ES-I3 (cell line): Measurements from ENCODE around the gene WDR81.
"Not testable (repeated sequence)": the region's sequence is repeated elsewhere in the genome, so short reads cannot be mapped to it uniquely, and the experiment has no call there.

Experiments used
- H3K36me3 ChIP-seq: 2 replicates; pipeline ENCODE4 v1.6.1; 2013; ENCODE audit warnings: mild to moderate bottlenecking, low read length, control low read depth, moderate library complexity; ENCODE audit not compliant: insufficient read depth
- H3K4me1 ChIP-seq: 2 replicates; pipeline ENCODE4 v1.6.1; 2013; ENCODE audit warnings: mild to moderate bottlenecking, control low read depth, low read length; ENCODE audit not compliant: insufficient read depth
- H3K9ac ChIP-seq: 2 replicates; pipeline ENCODE4 v1.6.1; 2013; ENCODE audit warnings: low read depth, mild to moderate bottlenecking, low read length, moderate library complexity
- H3K9me3 ChIP-seq: 2 replicates; pipeline ENCODE4 v1.6.1; 2013; ENCODE audit warnings: mild to moderate bottlenecking, low read length, moderate library complexity; ENCODE audit not compliant: control insufficient read depth, insufficient read depth

WDR81 gene

GRCh38 chr17:1716912-1717695, 7.4 kb upstream of the WDR81 start:
- H3K9me3 ChIP-seq = no peaks in the 10 kb centered on the region
- no peaks in the 10 kb centered on the region for H3K36me3 ChIP-seq
- peaks cover 10% of the 10 kb centered on the region for H3K4me1 ChIP-seq
- peak overlapping the region; percentile 75 for H3K9ac ChIP-seq

DNA sequence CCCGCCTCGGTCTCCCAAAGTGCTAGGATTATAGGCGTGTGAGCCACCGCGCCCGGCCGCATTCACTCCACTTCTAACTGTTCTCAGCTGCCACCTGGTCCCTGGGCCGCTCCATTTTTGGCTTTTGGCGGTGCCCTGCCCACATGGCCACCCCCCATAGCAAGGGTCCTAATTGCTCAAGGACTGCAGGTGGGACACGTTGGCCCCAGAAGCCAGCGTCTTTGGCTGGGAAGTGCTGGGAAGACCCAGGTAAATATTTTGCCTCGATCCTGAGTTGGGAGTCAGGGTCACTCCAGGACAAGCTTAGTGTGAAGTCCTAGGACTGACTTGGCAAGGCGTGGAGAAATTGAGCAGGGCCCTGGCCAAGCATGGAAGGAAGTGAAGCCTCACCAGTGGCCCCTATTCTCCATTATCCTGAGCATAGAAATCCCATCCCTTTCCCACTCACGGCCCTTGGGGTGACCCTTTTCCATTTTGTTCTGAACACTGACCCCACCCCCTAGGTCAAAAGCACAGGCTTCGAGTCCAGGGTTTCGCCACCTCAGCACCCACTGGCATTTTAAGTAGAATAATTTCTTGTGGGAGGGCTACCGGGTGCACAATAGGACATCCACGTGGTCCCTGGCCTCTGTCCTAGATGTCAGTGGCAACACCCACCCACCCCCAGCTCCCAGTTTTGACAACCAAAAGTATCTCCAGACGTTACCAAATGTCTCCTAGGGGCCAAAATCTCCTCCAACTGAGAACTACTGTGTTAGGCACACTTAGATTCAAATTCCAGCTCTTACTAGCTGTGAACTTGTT, 5.9 kb upstream of the WDR81 start:
- peaks cover 5% of the 10 kb centered on the region for H3K4me1 ChIP-seq

GRCh38 chr17:1720856-1721386, 3.6 kb upstream of the WDR81 start:
- H3K4me1 ChIP-seq = no peaks in the 10 kb centered on the region
- no peak overlapping the region; the same call in 1 of the 2 replicates for H3K9ac ChIP-seq
- no peaks in the 10 kb centered on the region for H3K9me3 ChIP-seq

More for the DNA sequence above, 5.9 kb upstream of the WDR81 start:
- Histone ChIP-seq H3K9ac (no peak overlapping the region), H3K36me3 (no peaks in the 10 kb centered on the region), H3K9me3 (no peaks in the 10 kb centered on the region)

DNA sequence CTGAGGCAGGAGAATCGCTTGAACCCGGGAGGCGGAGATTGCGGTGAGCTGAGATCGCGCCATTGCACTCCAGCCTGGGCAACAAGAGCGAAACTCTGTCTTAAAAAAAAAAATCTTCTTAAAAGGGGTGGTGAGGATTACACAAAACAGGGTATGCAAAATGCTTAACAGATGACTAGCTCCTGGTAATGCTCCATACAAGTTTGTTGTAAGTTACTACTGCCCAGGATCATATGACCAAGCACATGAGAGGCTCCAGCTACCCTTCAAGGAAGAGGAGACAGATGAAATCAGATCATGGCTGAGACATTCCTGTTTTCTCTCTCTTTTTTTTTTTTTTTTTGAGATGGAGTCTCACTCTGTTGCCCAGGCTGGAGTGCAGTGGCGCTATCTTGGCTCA, 2.5 kb upstream of the WDR81 start:
- H3K9me3 ChIP-seq, H3K4me1 ChIP-seq, H3K36me3 ChIP-seq, H3K9ac ChIP-seq: not testable (repeated sequence)

More at GRCh38 chr17:1720856-1721386, 3.6 kb upstream of the WDR81 start:
- no peaks in the 10 kb centered on the region for H3K36me3 ChIP-seq

DNA sequence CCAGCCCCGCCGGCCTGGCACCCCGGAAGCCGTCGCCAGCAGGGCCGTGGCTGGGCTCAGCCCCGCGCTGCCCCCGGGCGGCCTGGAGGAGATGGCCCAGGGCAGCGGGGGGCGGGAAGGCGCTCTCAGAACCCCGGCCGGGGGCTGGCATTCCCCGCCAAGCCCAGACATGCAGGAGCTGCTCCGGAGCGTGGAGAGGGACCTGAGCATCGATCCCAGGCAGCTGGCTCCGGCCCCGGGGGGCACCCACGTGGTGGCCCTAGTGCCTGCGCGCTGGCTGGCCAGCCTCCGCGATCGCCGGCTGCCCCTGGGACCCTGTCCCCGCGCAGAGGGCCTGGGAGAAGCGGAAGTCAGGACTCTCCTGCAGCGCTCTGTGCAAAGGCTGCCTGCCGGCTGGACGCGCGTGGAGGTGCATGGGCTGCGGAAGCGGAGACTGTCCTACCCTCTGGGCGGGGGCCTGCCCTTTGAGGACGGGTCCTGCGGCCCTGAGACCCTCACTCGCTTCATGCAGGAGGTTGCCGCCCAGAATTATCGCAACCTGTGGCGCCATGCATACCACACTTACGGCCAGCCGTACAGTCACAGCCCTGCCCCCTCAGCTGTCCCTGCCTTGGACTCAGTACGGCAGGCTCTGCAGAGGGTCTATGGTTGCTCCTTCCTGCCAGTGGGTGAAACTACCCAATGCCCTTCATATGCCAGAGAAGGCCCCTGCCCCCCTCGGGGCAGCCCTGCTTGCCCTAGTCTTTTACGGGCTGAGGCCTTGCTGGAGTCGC, 551 bp downstream of the WDR81 start:
- H3K9me3 ChIP-seq = no peaks in the 10 kb centered on the region
- H3K36me3 ChIP-seq = no peaks in the 10 kb centered on the region
- peak overlapping the region; percentile 80 for H3K9ac ChIP-seq
- no peaks in the 10 kb centered on the region for H3K4me1 ChIP-seq

GRCh38 chr17:1725642-1726511, 1.4 kb downstream of the WDR81 start:
- Histone ChIP-seq H3K9ac (no peak overlapping the region), H3K36me3 (no peaks in the 10 kb centered on the region), H3K9me3 (no peaks in the 10 kb centered on the region), H3K4me1 (no peaks in the 10 kb centered on the region)

GRCh38 chr17:1726626-1727257, 2.2 kb downstream of the WDR81 start:
- no peaks in the 10 kb centered on the region for H3K4me1 ChIP-seq
- no peaks in the 10 kb centered on the region for H3K9me3 ChIP-seq
- H3K9ac ChIP-seq = no peak overlapping the region
- H3K36me3 ChIP-seq = no peaks in the 10 kb centered on the region

- no peaks in the 10 kb centered on the region for H3K4me1 ChIP-seq
- H3K36me3 ChIP-seq = no peaks in the 10 kb centered on the region
- no peak overlapping the region for H3K9ac ChIP-seq
- no peaks in the 10 kb centered on the region for H3K9me3 ChIP-seq
Observed at GRCh38 chr17:1727258-1727789, 2.8 kb downstream of the WDR81 start.

DNA sequence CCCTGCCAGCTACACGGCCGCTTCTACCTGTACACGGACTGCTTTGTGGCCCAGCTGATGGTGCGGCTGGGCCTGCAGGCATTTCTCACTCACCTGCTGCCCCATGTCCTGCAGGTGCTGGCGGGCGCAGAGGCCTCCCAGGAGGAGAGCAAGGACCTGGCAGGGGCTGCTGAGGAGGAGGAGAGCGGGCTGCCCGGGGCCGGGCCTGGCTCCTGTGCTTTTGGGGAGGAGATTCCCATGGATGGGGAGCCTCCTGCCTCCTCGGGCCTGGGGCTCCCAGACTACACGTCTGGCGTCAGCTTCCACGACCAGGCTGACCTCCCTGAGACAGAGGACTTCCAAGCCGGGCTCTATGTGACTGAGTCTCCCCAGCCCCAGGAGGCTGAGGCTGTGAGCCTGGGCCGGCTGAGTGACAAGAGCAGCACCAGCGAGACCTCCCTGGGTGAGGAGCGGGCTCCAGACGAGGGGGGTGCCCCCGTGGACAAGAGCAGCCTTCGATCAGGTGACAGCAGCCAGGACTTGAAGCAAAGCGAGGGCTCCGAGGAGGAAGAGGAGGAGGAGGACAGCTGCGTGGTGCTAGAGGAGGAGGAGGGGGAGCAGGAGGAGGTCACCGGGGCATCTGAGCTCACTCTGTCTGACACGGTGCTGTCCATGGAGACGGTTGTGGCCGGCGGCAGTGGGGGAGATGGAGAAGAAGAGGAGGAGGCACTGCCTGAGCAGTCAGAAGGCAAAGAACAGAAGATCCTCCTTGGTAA, 3.5 kb downstream of the WDR81 start:
- no peaks in the 10 kb centered on the region for H3K36me3 ChIP-seq
- H3K9me3 ChIP-seq = no peaks in the 10 kb centered on the region
- no peak overlapping the region for H3K9ac ChIP-seq
- no peaks in the 10 kb centered on the region for H3K4me1 ChIP-seq

DNA sequence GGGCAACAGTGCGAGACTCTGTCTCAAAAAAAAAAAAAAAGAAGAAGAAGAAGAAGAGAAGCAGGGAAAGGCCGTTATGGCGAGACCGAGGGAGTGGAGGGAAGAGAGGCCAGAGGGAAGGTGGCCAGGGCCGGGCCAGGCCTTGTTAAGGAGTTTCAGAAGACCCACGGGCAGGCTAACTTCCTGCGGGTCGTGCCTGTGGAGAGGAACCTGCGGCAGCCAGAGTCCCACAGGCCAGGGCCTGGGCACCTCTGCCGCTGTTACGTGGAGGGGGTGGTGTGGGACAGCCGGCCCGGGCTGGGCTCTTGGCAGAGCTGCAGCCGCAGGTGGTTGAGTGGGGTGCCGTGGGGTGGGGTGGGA, 5.4 kb downstream of the WDR81 start:
- H3K36me3 ChIP-seq = no peaks in the 10 kb centered on the region
- H3K4me1 ChIP-seq = no peaks in the 10 kb centered on the region
- H3K9me3 ChIP-seq = no peaks in the 10 kb centered on the region
- no peak overlapping the region for H3K9ac ChIP-seq

- no peaks in the 10 kb centered on the region for H3K4me1 ChIP-seq
- no peaks in the 10 kb centered on the region for H3K9me3 ChIP-seq
- H3K9ac ChIP-seq = no peak overlapping the region
- H3K36me3 ChIP-seq = no peaks in the 10 kb centered on the region
Observed at GRCh38 chr17:1730326-1731193, 6.1 kb downstream of the WDR81 start.

GRCh38 chr17:1731194-1731506, 6.6 kb downstream of the WDR81 start:
- H3K4me1 ChIP-seq = no peaks in the 10 kb centered on the region; the same call in 1 of the 2 replicates
- H3K36me3 ChIP-seq = no peaks in the 10 kb centered on the region
- H3K9me3 ChIP-seq = no peaks in the 10 kb centered on the region
- no peak overlapping the region for H3K9ac ChIP-seq
